Lung (tissue), 12 donors: ENCODE data around the gene ASZ1. TPM values are rescaled to one million over a fixed set of nuclear protein-coding genes. Genes with fewer than 3 reads are reported as not detected.
"Not testable (repeated sequence)": the region's sequence is repeated elsewhere in the genome, so short reads cannot be mapped to it uniquely, and the experiment has no call there.

Experiments
- ATAC-seq: fragments of 200-7000 bp; cut with Tn5 transposase; one replicate; pipeline ENCODE4 v1.9.1; 2020; ENCODE audit warnings: moderate number of reproducible peaks; ENCODE audit not compliant: insufficient read depth, low FRiP score
- DNase-seq, 3 donors: peaks; one replicate each; pipeline ENCODE4 v3.0.0-alpha.2; 2013 to 2017
- H3K27ac ChIP-seq, 2 donors: one replicate each; pipeline ENCODE4 v1.5.1; 2013; ENCODE audit warnings: mild to moderate bottlenecking in 2 of 2, moderate library complexity in 2 of 2, control low read depth in 1 of 2, inconsistent platforms in 1 of 2, low read depth in 1 of 2, low read length in 1 of 2
- H3K27me3 ChIP-seq, 3 donors: one replicate each; pipeline ENCODE4 v1.5.1; 2013; ENCODE audit warnings: low read length in 2 of 3; ENCODE audit not compliant: control insufficient read depth in 3 of 3, insufficient read depth in 3 of 3
- H3K36me3 ChIP-seq, 4 donors: one replicate each; pipeline ENCODE4 v1.5.1; 2013; ENCODE audit warnings: low read length in 4 of 4, mild to moderate bottlenecking in 1 of 4, moderate library complexity in 1 of 4; ENCODE audit not compliant: control insufficient read depth in 4 of 4, insufficient read depth in 4 of 4
- H3K4me1 ChIP-seq, 5 donors: one replicate each; pipeline ENCODE4 v1.5.1; 2013; ENCODE audit warnings: low read length in 5 of 5, mild to moderate bottlenecking in 2 of 5, moderate library complexity in 1 of 5; ENCODE audit not compliant: control insufficient read depth in 5 of 5, insufficient read depth in 5 of 5
- H3K4me3 ChIP-seq: one replicate; pipeline ENCODE4 v1.5.1; 2013; ENCODE audit warnings: mild to moderate bottlenecking, control low read depth, moderate library complexity
- H3K9ac ChIP-seq, 2 donors: one replicate each; pipeline ENCODE4 v1.5.1; 2013; ENCODE audit warnings: low read length in 2 of 2, control low read depth in 1 of 2; ENCODE audit not compliant: insufficient read depth in 1 of 2
- H3K9me3 ChIP-seq, 4 donors: one replicate each; pipeline ENCODE4 v1.5.1; 2013; ENCODE audit warnings: low read length in 3 of 4, mild to moderate bottlenecking in 1 of 4, moderate library complexity in 1 of 4; ENCODE audit not compliant: control insufficient read depth in 4 of 4, insufficient read depth in 3 of 4
- WGBS, 2 donors: extraction: QIAGEN DNeasy Blood & Tissue Kit; methylation state at CpG; one replicate each; pipeline ENCODE4 v1.1.7; 2013; 5-methylcytosine and 5-hydroxymethylcytosine counted together
- polyA plus RNA-seq, 2 donors: library from polyadenylated mRNA; stranded (reverse); fragments of 200-250 nt; gene quantifications; one replicate each; pipeline ENCODE4 v1.2.1, GENCODE V29; 2013
- total RNA-seq, 2 donors: library from RNA; depleted of rRNA in 1 of 2; stranded (reverse); fragments of >200 nt in 1 of 2; gene quantifications; one replicate each; pipeline ENCODE4 v1.2.1, GENCODE V29; 2014 to 2021
- TF ChIP-seq, protein P1 (sequence below): IDR thresholded peaks from 2 replicates; pipeline ENCODE4 v1.5.1; 2012; ENCODE audit warnings: mild to moderate bottlenecking; ENCODE audit errors: control extremely low read depth, extremely low read depth
- donor health status: control.
- donor health status: control.
- donor health status: Bipolar disorder and iron deficiency.
- donor health status: healthy.
- donor health status: DM: yes; HTN: yes; CAD: no.

The ASZ1 gene
- total and polyA plus RNA-seq, 4 donors, result 0.05 to 0.40 (median 0.11) TPM

DNA sequence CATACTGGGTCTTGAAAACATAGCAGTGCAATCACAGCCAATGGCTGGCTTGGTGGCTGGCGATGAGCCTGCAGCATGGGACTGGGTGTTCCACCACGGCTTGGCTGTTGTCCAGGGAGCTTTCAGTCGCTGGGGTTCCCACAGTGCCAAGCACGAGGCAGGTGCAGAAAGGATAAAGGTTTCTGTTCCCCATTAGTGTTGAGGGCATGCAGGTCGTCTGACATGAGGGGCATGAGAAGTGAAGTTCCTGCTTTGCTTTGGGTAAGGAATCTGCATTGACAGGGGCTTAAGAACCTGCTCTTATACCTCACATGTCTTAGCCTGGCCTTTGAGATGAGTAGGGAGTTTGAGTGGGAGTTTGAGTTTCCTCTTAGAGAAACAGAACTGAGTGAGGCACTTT lies 43.5 kb upstream of the ASZ1 start:
- peaks cover 0 to 2% (median 0%) of the 10 kb centered on the region in 5 donors for H3K4me1 ChIP-seq
- H3K27ac ChIP-seq, result no peak overlapping the region
- no peaks in the 10 kb centered on the region for H3K27me3 ChIP-seq
- no peak overlapping the region for H3K9ac ChIP-seq
- WGBS, 2 donors, result 71 to 85% methylated on average over 5 of the region's 5 CpGs
- H3K36me3 ChIP-seq, result no peaks in the 10 kb centered on the region
- no peaks in the 10 kb centered on the region for H3K9me3 ChIP-seq
- no peak overlapping the region for H3K4me3 ChIP-seq
- TF ChIP-seq, protein P1, sequence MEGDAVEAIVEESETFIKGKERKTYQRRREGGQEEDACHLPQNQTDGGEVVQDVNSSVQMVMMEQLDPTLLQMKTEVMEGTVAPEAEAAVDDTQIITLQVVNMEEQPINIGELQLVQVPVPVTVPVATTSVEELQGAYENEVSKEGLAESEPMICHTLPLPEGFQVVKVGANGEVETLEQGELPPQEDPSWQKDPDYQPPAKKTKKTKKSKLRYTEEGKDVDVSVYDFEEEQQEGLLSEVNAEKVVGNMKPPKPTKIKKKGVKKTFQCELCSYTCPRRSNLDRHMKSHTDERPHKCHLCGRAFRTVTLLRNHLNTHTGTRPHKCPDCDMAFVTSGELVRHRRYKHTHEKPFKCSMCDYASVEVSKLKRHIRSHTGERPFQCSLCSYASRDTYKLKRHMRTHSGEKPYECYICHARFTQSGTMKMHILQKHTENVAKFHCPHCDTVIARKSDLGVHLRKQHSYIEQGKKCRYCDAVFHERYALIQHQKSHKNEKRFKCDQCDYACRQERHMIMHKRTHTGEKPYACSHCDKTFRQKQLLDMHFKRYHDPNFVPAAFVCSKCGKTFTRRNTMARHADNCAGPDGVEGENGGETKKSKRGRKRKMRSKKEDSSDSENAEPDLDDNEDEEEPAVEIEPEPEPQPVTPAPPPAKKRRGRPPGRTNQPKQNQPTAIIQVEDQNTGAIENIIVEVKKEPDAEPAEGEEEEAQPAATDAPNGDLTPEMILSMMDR, result no peak
- no peak for ATAC-seq
- no peak for DNase-seq

DNA sequence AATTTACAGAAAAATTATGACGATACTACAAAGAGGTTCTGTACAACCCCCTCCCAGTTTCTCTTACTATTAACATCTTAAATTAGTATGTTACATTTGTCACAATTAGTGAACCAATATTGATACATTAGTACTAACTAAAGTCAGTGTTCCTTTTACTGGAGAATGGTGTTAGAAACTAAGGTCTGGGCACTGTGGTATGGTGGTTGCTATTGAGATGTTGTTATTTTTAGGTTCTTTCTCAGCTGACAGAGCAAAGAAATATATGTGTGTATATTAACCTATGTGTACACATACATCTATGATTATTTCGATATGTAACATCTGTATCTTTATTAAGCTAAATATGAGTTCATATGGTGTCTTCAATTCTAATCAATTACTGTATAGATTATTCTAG lies 40.9 kb upstream of the ASZ1 start:
- Histone ChIP-seq H3K36me3 (no peaks in the 10 kb centered on the region), H3K4me1 (peaks cover 0 to 2% (median 0%) of the 10 kb centered on the region in 5 donors), H3K27ac (no peak overlapping the region), H3K9ac (no peak overlapping the region), H3K4me3 (no peak overlapping the region), H3K9me3 (no peaks in the 10 kb centered on the region), H3K27me3 (no peaks in the 10 kb centered on the region)
- TF ChIP-seq, protein P1, result no peak
- DNase-seq (no peak), ATAC-seq (no peak)
- WGBS, 2 donors, result 91 to 93% methylated on average over 2 of the region's 2 CpGs

DNA sequence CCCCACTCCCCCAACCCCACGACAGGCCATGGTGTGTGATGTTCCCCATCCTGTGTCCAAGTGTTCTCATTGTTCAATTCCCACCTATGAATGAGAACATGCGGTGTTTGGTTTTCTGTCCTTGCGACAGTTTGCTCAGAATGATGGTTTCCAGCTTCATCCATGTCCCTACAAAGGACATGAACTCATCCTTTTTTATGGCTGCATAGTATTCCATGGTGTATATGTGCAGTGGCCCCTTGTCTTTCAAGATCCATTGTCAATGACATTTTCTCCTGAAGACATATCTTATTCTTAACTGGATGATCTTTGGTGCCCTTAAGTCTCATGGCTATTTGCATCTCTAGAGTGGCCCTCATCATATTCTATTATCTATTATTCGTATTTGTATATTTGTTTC lies 33.5 kb upstream of the ASZ1 start:
- H3K4me3 ChIP-seq, H3K9ac ChIP-seq, H3K36me3 ChIP-seq, DNase-seq, H3K27me3 ChIP-seq, ATAC-seq, H3K9me3 ChIP-seq, H3K4me1 ChIP-seq, H3K27ac ChIP-seq: not testable (repeated sequence)
- 90 to 94% methylated on average over 3 of the region's 4 CpGs for WGBS, 2 donors

DNA sequence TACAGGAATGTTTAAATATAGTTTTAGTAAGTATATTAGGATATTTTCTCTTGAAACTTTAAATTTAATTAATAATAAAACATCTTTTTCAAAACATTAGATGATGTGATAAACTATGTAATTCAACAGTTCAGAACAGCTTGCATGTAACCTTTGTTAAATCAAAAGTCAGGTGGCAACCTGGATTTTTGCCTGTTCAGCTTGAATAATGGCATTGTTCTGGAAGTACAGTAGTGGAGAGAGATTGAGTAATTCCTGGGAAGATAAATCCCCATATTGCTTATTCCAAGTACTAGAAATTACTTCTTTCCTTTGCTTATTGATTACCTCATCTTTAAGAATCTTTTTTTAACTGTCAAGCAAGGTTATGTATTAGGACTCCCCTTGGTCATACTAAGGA lies 32.4 kb upstream of the ASZ1 start:
- Histone ChIP-seq H3K9ac (no peak overlapping the region), H3K27ac (no peak overlapping the region), H3K36me3 (no peaks in the 10 kb centered on the region), H3K27me3 (no peaks in the 10 kb centered on the region), H3K4me3 (no peak overlapping the region), H3K4me1 (no peaks in the 10 kb centered on the region), H3K9me3 (no peaks in the 10 kb centered on the region)
- TF ChIP-seq, protein P1, result no peak
- DNase-seq (no peak), ATAC-seq (no peak)
